DND-41 (cell line): ENCODE measurements around the gene OSM.

ENCODE experiments used
- ATAC-seq: fragments of 200-7000 bp; cut with Tn5 transposase; 3 replicates; pipeline ENCODE4 v1.9.1; 2021; ENCODE audit warnings: low read depth; ENCODE audit not compliant: insufficient read depth
- DNase-seq: peaks from one replicate; pipeline ENCODE4 v3.0.0-alpha.2; 2020
- H2AFZ ChIP-seq: 2 replicates; pipeline ENCODE4 v1.6.0; 2012; ENCODE audit warnings: low read depth, low read length
- H3K27ac ChIP-seq: 2 replicates; pipeline ENCODE4 v1.5.1; 2012; ENCODE audit warnings: low read length, inconsistent platforms
- H3K27me3 ChIP-seq: fragments of 200-600 bp; sonication (generic); 2 replicates; pipeline ENCODE4 v1.6.0; 2012; ENCODE audit warnings: low read length, mild to moderate bottlenecking, inconsistent platforms; ENCODE audit not compliant: insufficient read depth, poor library complexity
- H3K36me3 ChIP-seq: 2 replicates; pipeline ENCODE4 v1.5.1; 2012; ENCODE audit warnings: low read length, inconsistent platforms; ENCODE audit not compliant: insufficient read depth
- H3K4me1 ChIP-seq: 2 replicates; pipeline ENCODE4 v1.5.1; 2012; ENCODE audit warnings: mild to moderate bottlenecking, low read length; ENCODE audit not compliant: insufficient read depth
- H3K4me2 ChIP-seq: 2 replicates; pipeline ENCODE4 v1.6.0; 2012; ENCODE audit warnings: mild to moderate bottlenecking, moderate library complexity, low read length, inconsistent platforms; ENCODE audit not compliant: insufficient read depth
- H3K4me3 ChIP-seq, 2 experiments: fragments of 200-600 bp in 1 of 2; shearing (Covaris generic) in 1 of 2; 2 replicates each; pipeline ENCODE4 v1.5.1; 2012 to 2016; ENCODE audit warnings: inconsistent platforms in 2 of 2, low read length in 2 of 2, mild to moderate bottlenecking in 2 of 2, low read depth in 1 of 2, moderate library complexity in 1 of 2
- H3K79me2 ChIP-seq: 2 replicates; pipeline ENCODE4 v1.6.0; 2012; ENCODE audit warnings: low read length, inconsistent platforms; ENCODE audit not compliant: insufficient read depth
- H3K9ac ChIP-seq: 2 replicates; pipeline ENCODE4 v1.6.0; 2012; ENCODE audit warnings: low read depth, mild to moderate bottlenecking, inconsistent platforms, low read length, moderate library complexity
- H3K9me3 ChIP-seq: 2 replicates; pipeline ENCODE4 v1.5.1; 2012; ENCODE audit warnings: low read length, moderate library complexity, mild to moderate bottlenecking, inconsistent platforms; ENCODE audit not compliant: insufficient read depth, severe bottlenecking
- H4K20me1 ChIP-seq: 2 replicates; pipeline ENCODE4 v1.6.0; 2012; ENCODE audit warnings: low read length; ENCODE audit not compliant: insufficient read depth
- EZH2 ChIP-seq: IDR thresholded peaks from 3 replicates; pipeline ENCODE4 v1.6.1; 2012; ENCODE audit warnings: borderline replicate concordance, low read depth, mild to moderate bottlenecking, moderate library complexity, low read length, inconsistent platforms; ENCODE audit not compliant: severe bottlenecking
- TF ChIP-seq, protein P1 (sequence below): IDR thresholded peaks from 2 replicates; pipeline ENCODE4 v1.5.1; 2012; ENCODE audit warnings: borderline replicate concordance, low read length, moderate library complexity, mild to moderate bottlenecking; ENCODE audit not compliant: poor library complexity, severe bottlenecking; ENCODE audit errors: extremely low read depth

The OSM gene

GRCh38 chr22:30266445-30267381 is at the start of gene OSM:
Gene OSM (minus strand): TSS chr22:30266851. CDS start chr22:30266799, 52 bp downstream.
- ATAC-seq: peak; percentile 46
- Histone ChIP-seq H3K79me2 (peaks cover 96% of the 10 kb centered on the region), H3K9ac (peak within 1 kb of the TSS; percentile 93), H3K27ac (peak within 1 kb of the TSS; percentile 96), H3K36me3 (peaks cover 86% of the 10 kb centered on the region), H3K4me1 (peaks cover 88% of the 10 kb centered on the region), H3K4me3 (peak within 1 kb of the TSS; percentile 70 to 85), H3K9me3 (no peaks in the 10 kb centered on the region), H4K20me1 (peaks cover 35% of the 10 kb centered on the region), H3K4me2 (peak within 1 kb of the TSS; percentile 99), H3K27me3 (no peaks in the 10 kb centered on the region), H2AFZ (peak within 1 kb of the TSS; percentile 35; the same call in 1 of the 2 replicates)
- no peak for TF ChIP-seq EZH2
- TF ChIP-seq, protein P1, sequence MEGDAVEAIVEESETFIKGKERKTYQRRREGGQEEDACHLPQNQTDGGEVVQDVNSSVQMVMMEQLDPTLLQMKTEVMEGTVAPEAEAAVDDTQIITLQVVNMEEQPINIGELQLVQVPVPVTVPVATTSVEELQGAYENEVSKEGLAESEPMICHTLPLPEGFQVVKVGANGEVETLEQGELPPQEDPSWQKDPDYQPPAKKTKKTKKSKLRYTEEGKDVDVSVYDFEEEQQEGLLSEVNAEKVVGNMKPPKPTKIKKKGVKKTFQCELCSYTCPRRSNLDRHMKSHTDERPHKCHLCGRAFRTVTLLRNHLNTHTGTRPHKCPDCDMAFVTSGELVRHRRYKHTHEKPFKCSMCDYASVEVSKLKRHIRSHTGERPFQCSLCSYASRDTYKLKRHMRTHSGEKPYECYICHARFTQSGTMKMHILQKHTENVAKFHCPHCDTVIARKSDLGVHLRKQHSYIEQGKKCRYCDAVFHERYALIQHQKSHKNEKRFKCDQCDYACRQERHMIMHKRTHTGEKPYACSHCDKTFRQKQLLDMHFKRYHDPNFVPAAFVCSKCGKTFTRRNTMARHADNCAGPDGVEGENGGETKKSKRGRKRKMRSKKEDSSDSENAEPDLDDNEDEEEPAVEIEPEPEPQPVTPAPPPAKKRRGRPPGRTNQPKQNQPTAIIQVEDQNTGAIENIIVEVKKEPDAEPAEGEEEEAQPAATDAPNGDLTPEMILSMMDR: no peak
- peak; percentile 93 for DNase-seq

DNA sequence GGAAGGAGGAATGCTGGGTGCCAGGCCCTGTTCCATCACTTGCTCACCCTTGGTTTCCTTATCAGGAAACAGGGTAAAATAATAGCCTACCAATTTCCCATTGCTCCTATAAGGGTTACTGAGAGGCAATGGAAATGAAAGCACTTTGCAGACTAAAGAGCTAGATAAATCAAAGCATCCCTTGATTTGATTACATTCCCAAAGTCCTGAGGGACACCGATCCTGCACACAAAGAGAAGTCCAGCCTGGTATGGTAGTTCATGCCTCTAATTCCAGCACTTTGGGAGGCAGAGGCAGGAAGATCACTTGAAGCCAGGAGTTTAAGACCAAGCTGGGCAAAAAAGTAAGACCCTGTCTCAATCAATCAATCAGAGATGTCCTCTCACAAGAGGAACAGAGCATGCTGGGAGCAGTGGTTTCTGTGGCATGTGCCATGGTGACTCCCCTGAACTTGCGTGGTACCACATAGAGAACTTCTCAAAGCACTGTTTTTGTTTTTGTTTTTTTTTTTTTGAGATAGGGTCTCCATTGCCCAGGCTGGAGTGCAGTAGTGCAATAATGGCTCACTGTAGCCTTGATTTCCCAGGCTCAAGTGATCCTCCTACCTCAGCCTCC is 49.4 kb upstream of the OSM start:
- H3K4me2 ChIP-seq: no peak overlapping the region
- H3K4me1 ChIP-seq: peaks cover 87% of the 10 kb centered on the region
- H3K79me2 ChIP-seq: peaks cover 98% of the 10 kb centered on the region

DNA sequence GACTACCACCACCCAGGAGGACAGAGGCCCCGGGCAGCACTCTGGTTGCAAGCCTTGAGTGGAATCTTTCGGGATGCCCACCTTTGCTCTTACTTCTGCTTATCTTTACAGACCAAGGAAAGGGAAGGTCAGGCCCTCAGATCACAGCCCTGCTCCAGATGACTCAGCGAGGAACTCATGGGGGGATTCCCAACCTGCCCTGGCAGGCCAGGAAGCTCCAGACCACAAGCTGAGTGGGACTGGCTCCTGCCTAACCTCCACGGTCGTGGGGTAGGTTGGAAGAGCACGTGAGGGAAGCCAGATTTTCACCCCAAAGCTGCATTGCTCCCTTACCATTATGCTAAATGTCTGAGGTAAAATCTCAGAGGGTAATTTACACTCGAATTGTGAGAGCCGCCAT is 48.3 kb upstream of the OSM start:
- Histone ChIP-seq H3K79me2 (peaks cover 98% of the 10 kb centered on the region), H3K36me3 (peaks cover 85% of the 10 kb centered on the region), H3K27ac (peak overlapping the region; percentile 58), H3K4me2 (no peak overlapping the region), H3K4me3 (no peak overlapping the region), H3K4me1 (peaks cover 88% of the 10 kb centered on the region), H3K27me3 (no peaks in the 10 kb centered on the region), H3K9ac (no peak overlapping the region), H3K9me3 (no peaks in the 10 kb centered on the region), H4K20me1 (peaks cover 39% of the 10 kb centered on the region), H2AFZ (no peak overlapping the region)
- TF ChIP-seq, protein P1: no peak
- TF ChIP-seq EZH2: no peak
- peak; percentile 12; the same call in 1 of the 3 replicates for ATAC-seq
- no peak for DNase-seq

More for the DNA sequence above, 49.4 kb upstream of the OSM start:
- TF ChIP-seq EZH2: no peak
- TF ChIP-seq, protein P1: no peak
- no peak overlapping the region for H3K9ac ChIP-seq
- ATAC-seq: no peak
- H3K4me3 ChIP-seq: no peak overlapping the region
- no peak for DNase-seq
- peak overlapping the region; percentile 39; the same call in 1 of the 2 replicates for H3K27ac ChIP-seq
- no peaks in the 10 kb centered on the region for H3K27me3 ChIP-seq
- peaks cover 50% of the 10 kb centered on the region for H4K20me1 ChIP-seq
- H3K36me3 ChIP-seq: peaks cover 92% of the 10 kb centered on the region
- no peak overlapping the region for H2AFZ ChIP-seq
- no peaks in the 10 kb centered on the region for H3K9me3 ChIP-seq
